PC-3 (cell line): ENCODE measurements around the gene IL6ST. TPM values are rescaled to one million over a fixed set of nuclear protein-coding genes. Genes with fewer than 3 reads are reported as not detected.
A peak's percentile ranks its signal among the peaks of the same experiment; 100 is the strongest.

Experiments
- ATAC-seq: fragments of 200-7000 bp; cut with Tn5 transposase; 2 replicates; pipeline ENCODE4 v1.9.1; 2020; ENCODE audit warnings: mild to moderate bottlenecking, moderate library complexity
- BruUV-seq: library from RNA; stranded (reverse); fragments of 400-500 nt; replicated peaks from 2 replicates; lab custom pipeline; 2021; lab: Mats Ljungman, UMichigan
- CTCF ChIA-PET: fragments of 300-600 bp; sonication (Branson Sonifier 250); formaldehyde crosslinking; loops from one replicate; lab custom pipeline; 2022; ENCODE audit warnings: antibody characterized with exemption; lab: Charles Lee
- POLR2A ChIA-PET: fragments of 300-600 bp; sonication (Branson Sonifier 250); formaldehyde crosslinking; loops from one replicate; lab custom pipeline; 2022; ENCODE audit warnings: antibody characterized with exemption; ENCODE audit not compliant: unreplicated experiment; lab: Charles Lee
- DNase-seq: peaks from one replicate; pipeline ENCODE4 v3.0.0-alpha.2; 2015
- H2AFZ ChIP-seq: fragments of 300-600 bp; sonication (generic); 2 replicates; pipeline ENCODE4 v1.6.0; 2016; ENCODE audit warnings: antibody characterized with exemption, low read length
- H3F3A ChIP-seq: fragments of 300-600 bp; sonication (generic); one replicate; pipeline ENCODE4 v1.6.0; 2017; ENCODE audit warnings: antibody characterized with exemption, low read length, control low read depth, mild to moderate bottlenecking; ENCODE audit not compliant: unreplicated experiment
- H3K27ac ChIP-seq: fragments of 300-600 bp; sonication (generic); 2 replicates; pipeline ENCODE4 v1.5.1; 2016; ENCODE audit warnings: mild to moderate bottlenecking, low read length
- H3K27me3 ChIP-seq: fragments of 300-600 bp; sonication (generic); 2 replicates; pipeline ENCODE4 v1.6.1; 2016; ENCODE audit warnings: low read length, mixed read lengths
- H3K36me3 ChIP-seq: fragments of 300-600 bp; sonication (generic); 2 replicates; pipeline ENCODE4 v1.6.1; 2016; ENCODE audit warnings: low read depth, mixed run types, low read length, mixed read lengths
- H3K4me1 ChIP-seq: fragments of 300-600 bp; sonication (generic); 2 replicates; pipeline ENCODE4 v1.5.1; 2016; ENCODE audit warnings: low read length; ENCODE audit not compliant: insufficient read depth
- H3K4me2 ChIP-seq: fragments of 300-600 bp; sonication (generic); 2 replicates; pipeline ENCODE4 v1.6.0; 2016; ENCODE audit warnings: low read length
- H3K4me3 ChIP-seq: fragments of 300-600 bp; sonication (generic); 2 replicates; pipeline ENCODE4 v1.5.1; 2016; ENCODE audit warnings: mild to moderate bottlenecking, low read length, mixed read lengths
- H3K79me2 ChIP-seq: fragments of 300-600 bp; sonication (generic); 2 replicates; pipeline ENCODE4 v1.6.1; 2017; ENCODE audit warnings: low read length, mixed read lengths
- H3K9ac ChIP-seq: fragments of 300-600 bp; sonication (generic); 2 replicates; pipeline ENCODE4 v1.6.0; 2016; ENCODE audit warnings: mild to moderate bottlenecking, low read length
- H3K9me2 ChIP-seq: fragments of 300-600 bp; sonication (generic); replicated peaks from 2 replicates; pipeline ENCODE4 v1.6.1; 2016; ENCODE audit warnings: mixed run types, low read length, mixed read lengths
- H3K9me3 ChIP-seq: fragments of 300-600 bp; sonication (generic); 2 replicates; pipeline ENCODE4 v1.6.1; 2016; ENCODE audit warnings: low read length, mixed read lengths
- H4K20me1 ChIP-seq: fragments of 300-600 bp; sonication (generic); 2 replicates; pipeline ENCODE4 v1.6.1; 2016; ENCODE audit warnings: low read length, mixed read lengths
- EZH2 ChIP-seq: fragments of 300-600 bp; sonication (generic); IDR thresholded peaks from one replicate; pipeline ENCODE4 v1.6.1; 2017; ENCODE audit warnings: antibody characterized with exemption, mild to moderate bottlenecking, low read length; ENCODE audit not compliant: unreplicated experiment
- EZH2phosphoT487 ChIP-seq: fragments of 300-600 bp; sonication (generic); IDR thresholded peaks from 2 replicates; pipeline ENCODE4 v1.6.1; 2018; ENCODE audit warnings: mild to moderate bottlenecking, antibody characterized with exemption, low read length, borderline replicate concordance
- intact Hi-C: fragments of 100-400 bp; cut with micrococcal nuclease; formaldehyde crosslinking; loops from 2 replicates; pipeline ENCODE4 v1.9.0; 2023
- total RNA-seq: library from RNA; depleted of rRNA; stranded (reverse); fragments of >200 nt; gene quantifications from 2 replicates; pipeline ENCODE4 v1.2.3, GENCODE V29; 2014
- TF ChIP-seq, protein P1 (sequence below): fragments of 300-600 bp; sonication (generic); conservative IDR thresholded peaks from 2 replicates; pipeline ENCODE4 v1.5.1; 2017; ENCODE audit warnings: antibody characterized with exemption, low read depth, mild to moderate bottlenecking, low read length

IL6ST gene
- total RNA-seq, 1 experiment from 2014 or later = 28.0 TPM

DNA sequence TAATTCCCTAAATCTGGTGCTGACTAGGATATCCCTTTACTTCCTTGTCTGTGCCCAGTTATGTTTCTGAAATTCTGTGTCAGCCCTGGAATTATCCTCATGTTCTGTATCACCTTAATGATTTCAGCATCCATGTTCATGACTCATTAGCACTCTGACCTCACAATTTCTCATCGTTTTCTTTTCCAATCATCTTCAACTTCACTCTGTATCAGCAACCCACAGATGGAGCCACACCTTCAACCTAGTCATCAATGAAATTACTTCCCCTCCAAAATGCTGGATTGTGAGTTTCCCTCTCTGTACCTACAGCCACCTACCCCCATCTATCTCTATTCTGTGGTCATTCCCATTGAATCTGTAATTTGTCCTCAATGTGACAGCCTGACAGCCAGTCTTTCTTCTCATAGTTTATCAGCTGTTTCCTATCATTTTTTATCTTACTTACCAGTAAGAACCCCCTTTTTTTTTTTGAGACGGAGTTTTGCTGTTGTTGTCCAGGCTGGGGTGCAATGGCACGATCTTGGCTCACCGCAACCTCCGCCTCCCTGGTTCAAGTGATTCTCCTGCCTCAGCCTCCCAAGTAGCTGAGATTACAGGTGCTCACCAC lies 3.1 kb upstream of the IL6ST start:
- H2AFZ ChIP-seq = no peak overlapping the region
- H3K4me1 ChIP-seq = peaks cover 27% of the 10 kb centered on the region
- no peaks in the 10 kb centered on the region for H3K36me3 ChIP-seq
- H3F3A ChIP-seq = no peaks in the 10 kb centered on the region
- H3K4me3 ChIP-seq = no peak overlapping the region
- H3K9me2 ChIP-seq = no peaks in the 10 kb centered on the region
- 0 out of 2 replicates have a peak overlapping the region, but pooled peaks have one; percentile 17 for H3K4me2 ChIP-seq
- peaks cover 9% of the 10 kb centered on the region; the same call in 1 of the 2 replicates for H4K20me1 ChIP-seq
- intact Hi-C loops = loop anchor here (2.0 to 10.0 kb wide), 2 partner anchors 61 to 127 kb away; no protein-coding TSS in a partner anchor
- H3K79me2 ChIP-seq = peaks cover 17% of the 10 kb centered on the region
- no peak for TF ChIP-seq EZH2
- TF ChIP-seq EZH2phosphoT487 = no peak
- TF ChIP-seq, protein P1, sequence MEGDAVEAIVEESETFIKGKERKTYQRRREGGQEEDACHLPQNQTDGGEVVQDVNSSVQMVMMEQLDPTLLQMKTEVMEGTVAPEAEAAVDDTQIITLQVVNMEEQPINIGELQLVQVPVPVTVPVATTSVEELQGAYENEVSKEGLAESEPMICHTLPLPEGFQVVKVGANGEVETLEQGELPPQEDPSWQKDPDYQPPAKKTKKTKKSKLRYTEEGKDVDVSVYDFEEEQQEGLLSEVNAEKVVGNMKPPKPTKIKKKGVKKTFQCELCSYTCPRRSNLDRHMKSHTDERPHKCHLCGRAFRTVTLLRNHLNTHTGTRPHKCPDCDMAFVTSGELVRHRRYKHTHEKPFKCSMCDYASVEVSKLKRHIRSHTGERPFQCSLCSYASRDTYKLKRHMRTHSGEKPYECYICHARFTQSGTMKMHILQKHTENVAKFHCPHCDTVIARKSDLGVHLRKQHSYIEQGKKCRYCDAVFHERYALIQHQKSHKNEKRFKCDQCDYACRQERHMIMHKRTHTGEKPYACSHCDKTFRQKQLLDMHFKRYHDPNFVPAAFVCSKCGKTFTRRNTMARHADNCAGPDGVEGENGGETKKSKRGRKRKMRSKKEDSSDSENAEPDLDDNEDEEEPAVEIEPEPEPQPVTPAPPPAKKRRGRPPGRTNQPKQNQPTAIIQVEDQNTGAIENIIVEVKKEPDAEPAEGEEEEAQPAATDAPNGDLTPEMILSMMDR = no peak
- no TSS peak for BruUV-seq
- CTCF ChIA-PET = no interaction called here
- peak overlapping the region; percentile 65 for H3K27ac ChIP-seq
- POLR2A ChIA-PET = interaction anchor here (0.7 kb wide), 1 partner anchor 39 kb away, joined by 4 read pairs; no protein-coding TSS in a partner anchor
- no peak overlapping the region for H3K9ac ChIP-seq
- no peaks in the 10 kb centered on the region for H3K9me3 ChIP-seq
- ATAC-seq = no peak
- no peaks in the 10 kb centered on the region for H3K27me3 ChIP-seq
- peak; percentile 69 for DNase-seq

DNA sequence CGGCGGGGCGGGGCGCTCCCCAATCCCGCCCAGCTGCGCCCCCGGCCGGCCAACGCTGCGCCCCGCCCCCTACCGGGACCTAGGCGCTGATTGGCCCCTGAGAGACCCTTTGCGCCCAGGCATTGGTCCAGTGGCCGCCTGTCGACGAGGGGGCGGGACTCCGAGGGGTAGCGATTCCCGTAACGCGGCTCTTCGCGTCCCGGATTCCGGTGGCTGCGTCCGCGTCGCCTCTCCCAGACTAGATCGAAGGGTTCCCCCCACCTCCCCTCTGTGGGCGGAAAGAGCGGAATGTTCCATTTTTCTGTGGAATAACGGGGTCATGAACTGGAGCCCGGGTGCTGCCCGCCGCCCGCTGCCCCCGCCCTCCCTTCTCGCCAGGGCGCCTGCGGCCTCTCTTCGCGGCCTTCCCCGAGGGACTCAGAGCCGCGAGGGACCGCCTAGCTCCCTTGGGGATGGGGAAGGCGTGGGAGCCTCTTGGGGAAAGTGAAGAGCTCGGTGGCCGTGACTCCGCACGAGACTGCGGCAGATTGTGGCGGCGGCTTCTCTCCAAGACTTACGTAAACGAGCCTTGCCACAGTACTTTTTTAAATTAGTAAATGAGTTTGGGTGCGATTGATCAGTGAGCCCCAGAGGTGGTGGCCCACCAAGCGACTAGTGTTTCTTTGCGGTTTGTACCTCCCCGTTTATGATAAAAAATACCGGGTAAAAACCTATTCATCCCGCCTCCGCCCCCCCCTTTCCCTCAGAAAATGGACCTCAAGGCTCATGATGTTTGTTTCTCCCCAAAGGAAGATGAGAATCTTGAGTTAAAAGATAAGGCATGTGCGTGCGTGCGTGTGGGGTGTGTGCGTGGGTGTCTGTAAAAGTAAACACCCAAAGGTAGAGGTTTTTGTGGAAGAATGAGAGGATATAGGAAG lies 493 bp upstream of the IL6ST start:
- H3F3A ChIP-seq = no peaks in the 10 kb centered on the region
- H3K79me2 ChIP-seq = peaks cover 40% of the 10 kb centered on the region
- H3K9me3 ChIP-seq = no peaks in the 10 kb centered on the region
- peak overlapping the region; percentile 75 for H2AFZ ChIP-seq
- ATAC-seq (peak; percentile 83), DNase-seq (peak; percentile 90)
- H3K4me2 ChIP-seq = peak overlapping the region; percentile 86
- TF ChIP-seq EZH2 (no peak), EZH2phosphoT487 (no peak)
- TF ChIP-seq, protein P1 = no peak
- CTCF ChIA-PET = no interaction called here
- no peaks in the 10 kb centered on the region for H3K36me3 ChIP-seq
- intact Hi-C loops = loop anchor here (10.0 kb wide), 1 partner anchor 130 kb away; no protein-coding TSS in a partner anchor
- H3K9me2 ChIP-seq = no peaks in the 10 kb centered on the region
- BruUV-seq = TSS peak; percentile 75
- peak overlapping the region; percentile 91 for H3K9ac ChIP-seq
- peak overlapping the region; percentile 88 for H3K27ac ChIP-seq
- peak overlapping the region; percentile 98 for H3K4me3 ChIP-seq
- peaks cover 27% of the 10 kb centered on the region for H4K20me1 ChIP-seq
- no peaks in the 10 kb centered on the region for H3K27me3 ChIP-seq
- POLR2A ChIA-PET = interaction anchor here (0.6 to 0.7 kb wide), 2 partner anchors 58 to 558 kb away, joined by 3 to 4 read pairs; no protein-coding TSS in a partner anchor
- peaks cover 36% of the 10 kb centered on the region for H3K4me1 ChIP-seq
